Fibroblast of lung (primary cell): ENCODE data around the gene OXTR. TPM values are rescaled to one million over a fixed set of nuclear protein-coding genes. Genes with fewer than 3 reads are reported as not detected.

Experiments
- DNase-seq, 2 donors: peaks; one replicate each; pipeline versions ENCODE4 v3.0.0 to v3.0.0-alpha.2; 2010; ENCODE audit warnings: low read depth in 2 of 2
- H2AFZ ChIP-seq: 2 replicates; pipeline ENCODE4 v1.5.1; 2012; ENCODE audit warnings: low read length, control low read depth, inconsistent platforms
- H3K27ac ChIP-seq: 2 replicates; pipeline ENCODE4 v1.5.1; 2011; ENCODE audit warnings: low read length, control low read depth; ENCODE audit not compliant: insufficient read depth
- H3K27me3 ChIP-seq: 2 replicates; pipeline ENCODE4 v1.5.1; 2011; ENCODE audit warnings: mild to moderate bottlenecking, low read length; ENCODE audit not compliant: control insufficient read depth, insufficient read depth
- H3K36me3 ChIP-seq: 2 replicates; pipeline ENCODE4 v1.5.1; 2011; ENCODE audit warnings: low read length; ENCODE audit not compliant: control insufficient read depth, insufficient read depth
- H3K4me1 ChIP-seq: 2 replicates; pipeline ENCODE4 v1.5.1; 2011; ENCODE audit warnings: low read length; ENCODE audit not compliant: control insufficient read depth, insufficient read depth; ENCODE audit errors: extremely low read depth
- H3K4me2 ChIP-seq: 2 replicates; pipeline ENCODE4 v1.5.1; 2011; ENCODE audit warnings: low read length, control low read depth; ENCODE audit not compliant: insufficient read depth; ENCODE audit errors: extremely low read depth
- H3K4me3 ChIP-seq, 4 experiments: fragments of 200-600 bp in 1 of 4; sonication (generic) in 1 of 4; replicated peaks in 1 of 4; 2 replicates each; pipeline ENCODE4 v1.5.1; 2011 to 2016; ENCODE audit warnings: low read length in 4 of 4, low read depth in 3 of 4, mild to moderate bottlenecking in 3 of 4, control low read depth in 2 of 4, inconsistent platforms in 1 of 4, mixed read lengths in 1 of 4; ENCODE audit not compliant: insufficient read depth in 1 of 4; ENCODE audit errors: control extremely low read depth in 1 of 4
- H3K79me2 ChIP-seq: 2 replicates; pipeline ENCODE4 v1.5.1; 2012; ENCODE audit warnings: mild to moderate bottlenecking, low read length, inconsistent platforms; ENCODE audit not compliant: control insufficient read depth, insufficient read depth
- H3K9ac ChIP-seq: 2 replicates; pipeline ENCODE4 v1.5.1; 2011; ENCODE audit warnings: mild to moderate bottlenecking, low read length, control low read depth; ENCODE audit not compliant: insufficient read depth
- H3K9me3 ChIP-seq: 2 replicates; pipeline ENCODE4 v1.5.1; 2012; ENCODE audit warnings: low read depth, low read length; ENCODE audit not compliant: control insufficient read depth, insufficient read depth
- H4K20me1 ChIP-seq: 2 replicates; pipeline ENCODE4 v1.5.1; 2011; ENCODE audit warnings: low read length; ENCODE audit not compliant: control insufficient read depth, insufficient read depth; ENCODE audit errors: extremely low read depth
- CTCF ChIP-seq, 2 donors: IDR thresholded peaks in 1 of 2; conservative IDR thresholded peaks in 1 of 2; 1 replicate in 1 of 2; 2 replicates in 1 of 2; pipeline ENCODE4 v1.5.1; 2011 to 2012; ENCODE audit warnings: low read length in 2 of 2, control low read depth in 1 of 2, inconsistent platforms in 1 of 2, low read depth in 1 of 2, mild to moderate bottlenecking in 1 of 2
- EZH2 ChIP-seq: IDR thresholded peaks from 2 replicates; pipeline ENCODE4 v1.5.1; 2012; ENCODE audit warnings: low read length, control low read depth, mild to moderate bottlenecking; ENCODE audit errors: missing control alignments
- polyA plus RNA-seq, 2 donors: library from polyadenylated mRNA; depleted of rRNA in 1 of 2; stranded (reverse) in 1 of 2; unstranded in 1 of 2; fragments of >200 nt; gene quantifications; 2 replicates each; pipeline ENCODE4 v1.2.1, GENCODE V29; 2011 to 2012; ENCODE audit warnings: missing spikeins in 1 of 2
- total RNA-seq: library from RNA; depleted of rRNA; stranded (reverse); fragments of >200 nt; gene quantifications from 2 replicates; pipeline ENCODE4 v1.2.1, GENCODE V29; 2014

Gene OXTR
- total and polyA plus RNA-seq, 2 donors (not counting 1 experiment from before 2014, with no cell fraction given), result 3.6 to 47.2 TPM

- Histone ChIP-seq H3K27ac (no peak overlapping the region), H3K9me3 (no peaks in the 10 kb centered on the region), H3K79me2 (no peaks in the 10 kb centered on the region), H3K4me2 (no peak overlapping the region), H3K36me3 (no peaks in the 10 kb centered on the region), H2AFZ (no peak overlapping the region), H3K9ac (no peak overlapping the region), H4K20me1 (no peaks in the 10 kb centered on the region), H3K4me3 (no peak overlapping the region), H3K27me3 (no peaks in the 10 kb centered on the region), H3K4me1 (no peaks in the 10 kb centered on the region)
- TF ChIP-seq CTCF (conservative IDR thresholded peaks at IDR 0.05 in 1 of 2, IDR thresholded peaks at IDR 0.05 in 1 of 2; ENCODE audit: low read depth in 1 of 2, low read length in 2 of 2), result peak in 1 of 2 donors; percentile 40
- TF ChIP-seq EZH2, result no peak
- DNase-seq, result no peak
These were observed 66.9 kb downstream of the OXTR start for GRCh38 chr3:8702560-8702959.

Other genes with a start within 250 kb of the OXTR start
- not detected in 2 replicates for gene SSUH2, start 124.8 kb downstream of the OXTR start, total RNA-seq
- 0.02 TPM in 1 of 2 replicates, not detected in the other for gene SSUH2, start 124.8 kb downstream of the OXTR start, polyA plus RNA-seq
- gene CAV3, start 35.8 kb downstream of the OXTR start, total RNA-seq, result not detected in 2 replicates
- gene CAV3, start 35.8 kb downstream of the OXTR start, polyA plus RNA-seq, result 0.03 TPM in 1 of 2 replicates, not detected in the other
- 5.6 and 6.1 TPM in 2 replicates for gene RAD18, start 193.9 kb upstream of the OXTR start, total RNA-seq
- 9.9 and 19.5 TPM in 2 replicates for gene RAD18, start 193.9 kb upstream of the OXTR start, polyA plus RNA-seq